Loucy (cell line): Measurements from ENCODE around the gene FAM131A.

Experiments
- H2AFZ ChIP-seq: fragments of 200-600 bp; sonication (generic); 2 replicates; pipeline ENCODE4 v1.6.0; 2016; ENCODE audit warnings: antibody characterized with exemption, mild to moderate bottlenecking, low read length, moderate library complexity
- H3F3A ChIP-seq: fragments of 200-600 bp; 2 replicates; pipeline ENCODE4 v1.6.0; 2016; ENCODE audit warnings: antibody characterized with exemption, low read depth, mild to moderate bottlenecking
- H3K27me3 ChIP-seq: fragments of 200-600 bp; sonication (generic); 2 replicates; pipeline ENCODE4 v1.6.1; 2014; ENCODE audit warnings: low read length, mild to moderate bottlenecking; ENCODE audit not compliant: insufficient read depth, poor library complexity, severe bottlenecking
- H3K36me3 ChIP-seq: fragments of 200-600 bp; sonication (generic); 2 replicates; pipeline ENCODE4 v1.6.1; 2016; ENCODE audit warnings: low read length; ENCODE audit not compliant: insufficient read depth
- H3K4me1 ChIP-seq: fragments of 200-600 bp; sonication (generic); 2 replicates; pipeline ENCODE4 v1.5.1; 2014; ENCODE audit warnings: low read length, mild to moderate bottlenecking; ENCODE audit not compliant: insufficient read depth, poor library complexity, severe bottlenecking
- H3K4me2 ChIP-seq: fragments of 200-600 bp; sonication (generic); 2 replicates; pipeline ENCODE4 v1.6.0; 2014; ENCODE audit warnings: antibody characterized with exemption, low read length, low read depth, mild to moderate bottlenecking; ENCODE audit not compliant: poor library complexity, severe bottlenecking
- H3K4me3 ChIP-seq: fragments of 200-600 bp; sonication (generic); 2 replicates; pipeline ENCODE4 v1.5.1; 2014; ENCODE audit warnings: low read length, mild to moderate bottlenecking, mixed read lengths; ENCODE audit not compliant: poor library complexity, severe bottlenecking
- H3K79me2 ChIP-seq: fragments of 200-600 bp; sonication (generic); 2 replicates; pipeline ENCODE4 v1.6.1; 2014; ENCODE audit warnings: low read length; ENCODE audit not compliant: insufficient read depth
- H3K9ac ChIP-seq: fragments of 200-600 bp; sonication (generic); 2 replicates; pipeline ENCODE4 v1.6.0; 2014; ENCODE audit warnings: mild to moderate bottlenecking, low read depth, low read length, moderate library complexity; ENCODE audit not compliant: poor library complexity, severe bottlenecking
- H3K9me2 ChIP-seq: fragments of 200-600 bp; sonication (generic); replicated peaks from 2 replicates; pipeline ENCODE4 v1.6.1; 2016; ENCODE audit warnings: low read depth, low read length, mixed read lengths
- H3K9me3 ChIP-seq: fragments of 200-600 bp; sonication (generic); 2 replicates; pipeline ENCODE4 v1.6.1; 2014; ENCODE audit warnings: mild to moderate bottlenecking, antibody characterized with exemption, low read length, low read depth; ENCODE audit not compliant: insufficient read depth
- H4K20me1 ChIP-seq: fragments of 200-600 bp; sonication (generic); 2 replicates; pipeline ENCODE4 v1.6.0; 2014; ENCODE audit warnings: antibody characterized with exemption, low read length, mild to moderate bottlenecking; ENCODE audit not compliant: insufficient read depth, poor library complexity, severe bottlenecking
- EZH2phosphoT487 ChIP-seq: fragments of 200-600 bp; IDR thresholded peaks from 2 replicates; pipeline ENCODE4 v1.6.1; 2018; ENCODE audit warnings: antibody characterized with exemption, mild to moderate bottlenecking, moderate library complexity, borderline replicate concordance
- TF ChIP-seq, protein P1 (sequence below): fragments of 200-600 bp; sonication (generic); conservative IDR thresholded peaks from 2 replicates; pipeline ENCODE4 v1.5.1; 2014; ENCODE audit warnings: mild to moderate bottlenecking, antibody characterized with exemption, low read length

FAM131A gene

DNA sequence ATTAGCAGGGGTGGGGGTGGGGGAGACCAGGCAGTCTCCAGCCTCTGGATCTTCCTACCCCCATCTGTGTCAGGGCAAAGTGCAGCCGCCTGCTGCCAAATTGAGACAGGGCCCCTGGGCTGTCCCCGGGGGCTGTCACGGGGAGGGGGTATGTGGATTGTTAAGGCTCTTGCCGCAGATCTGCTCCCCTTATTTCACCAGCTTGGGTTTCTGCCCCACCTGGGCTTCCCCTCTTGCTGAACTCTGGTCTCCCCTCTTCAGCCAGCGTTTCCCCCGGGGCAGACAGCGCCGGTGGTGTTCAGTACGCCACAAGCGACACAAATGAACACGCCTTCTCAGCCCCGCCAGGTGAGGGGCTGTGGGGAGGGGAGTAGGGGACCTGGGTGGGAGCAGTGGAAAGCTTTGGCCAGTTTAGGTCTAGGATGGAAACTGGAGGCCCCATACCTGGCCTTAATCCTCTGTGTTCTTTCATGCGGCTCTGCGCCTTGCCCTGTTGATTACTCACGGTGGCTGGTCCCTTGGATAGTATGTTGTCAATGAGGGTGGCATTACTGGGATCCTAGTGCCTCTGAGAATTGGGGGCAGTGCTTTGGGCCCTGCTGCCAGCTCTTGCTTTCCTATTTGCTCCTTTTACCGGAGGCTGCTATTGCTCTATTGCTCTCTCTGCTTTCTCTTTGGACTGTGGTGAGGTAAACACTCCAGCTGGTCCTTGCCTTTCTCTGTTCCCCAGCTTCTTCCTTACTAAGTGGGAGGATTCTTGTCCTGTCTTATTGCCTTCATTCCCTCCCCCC, 21.3 kb upstream of the FAM131A start:
- TF ChIP-seq EZH2phosphoT487, result no peak
- TF ChIP-seq, protein P1, sequence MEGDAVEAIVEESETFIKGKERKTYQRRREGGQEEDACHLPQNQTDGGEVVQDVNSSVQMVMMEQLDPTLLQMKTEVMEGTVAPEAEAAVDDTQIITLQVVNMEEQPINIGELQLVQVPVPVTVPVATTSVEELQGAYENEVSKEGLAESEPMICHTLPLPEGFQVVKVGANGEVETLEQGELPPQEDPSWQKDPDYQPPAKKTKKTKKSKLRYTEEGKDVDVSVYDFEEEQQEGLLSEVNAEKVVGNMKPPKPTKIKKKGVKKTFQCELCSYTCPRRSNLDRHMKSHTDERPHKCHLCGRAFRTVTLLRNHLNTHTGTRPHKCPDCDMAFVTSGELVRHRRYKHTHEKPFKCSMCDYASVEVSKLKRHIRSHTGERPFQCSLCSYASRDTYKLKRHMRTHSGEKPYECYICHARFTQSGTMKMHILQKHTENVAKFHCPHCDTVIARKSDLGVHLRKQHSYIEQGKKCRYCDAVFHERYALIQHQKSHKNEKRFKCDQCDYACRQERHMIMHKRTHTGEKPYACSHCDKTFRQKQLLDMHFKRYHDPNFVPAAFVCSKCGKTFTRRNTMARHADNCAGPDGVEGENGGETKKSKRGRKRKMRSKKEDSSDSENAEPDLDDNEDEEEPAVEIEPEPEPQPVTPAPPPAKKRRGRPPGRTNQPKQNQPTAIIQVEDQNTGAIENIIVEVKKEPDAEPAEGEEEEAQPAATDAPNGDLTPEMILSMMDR, result no peak
- peaks cover 63% of the 10 kb centered on the region for H4K20me1 ChIP-seq
- H3K4me2 ChIP-seq, result peak overlapping the region; percentile 99
- H3K79me2 ChIP-seq, result peaks cover 66% of the 10 kb centered on the region
- no peaks in the 10 kb centered on the region for H3K9me3 ChIP-seq
- no peaks in the 10 kb centered on the region for H3K9me2 ChIP-seq
- no peaks in the 10 kb centered on the region for H3K27me3 ChIP-seq
- H3K9ac ChIP-seq, result peak overlapping the region; percentile 98
- H3K4me3 ChIP-seq, result peak overlapping the region; percentile 100
- peaks cover 33% of the 10 kb centered on the region; the same call in 1 of the 2 replicates for H3K36me3 ChIP-seq
- no peaks in the 10 kb centered on the region for H3F3A ChIP-seq
- H2AFZ ChIP-seq, result no peak overlapping the region
- H3K4me1 ChIP-seq, result peaks cover 29% of the 10 kb centered on the region

DNA sequence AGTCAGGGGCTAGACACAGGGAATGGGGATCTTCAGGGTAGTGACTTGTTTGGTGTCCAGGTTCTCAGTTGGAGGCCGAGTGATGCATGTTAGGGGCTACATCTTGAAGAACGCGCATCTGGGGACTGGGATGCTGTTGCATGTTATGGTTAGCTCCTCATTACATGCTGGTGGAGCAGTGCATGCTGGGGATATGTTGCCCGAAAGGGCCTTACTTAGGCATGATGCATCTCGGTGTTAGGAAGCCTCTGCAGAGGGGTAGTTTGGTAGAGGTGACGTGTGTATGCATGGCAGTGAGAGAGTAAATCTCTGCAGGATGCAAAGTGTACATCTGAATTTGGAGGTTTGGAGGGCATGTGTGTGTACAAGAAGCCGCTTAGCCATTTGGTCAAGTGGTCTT, 20.6 kb upstream of the FAM131A start:
- Histone ChIP-seq H3K79me2 (peaks cover 73% of the 10 kb centered on the region), H3K4me2 (peak overlapping the region; percentile 99), H3K36me3 (peaks cover 40% of the 10 kb centered on the region; the same call in 1 of the 2 replicates), H3K27me3 (no peaks in the 10 kb centered on the region), H4K20me1 (peaks cover 70% of the 10 kb centered on the region), H3K9ac (peak overlapping the region; percentile 98), H3K4me3 (peak overlapping the region; percentile 100), H3K4me1 (peaks cover 29% of the 10 kb centered on the region), H3F3A (no peaks in the 10 kb centered on the region), H2AFZ (no peak overlapping the region), H3K9me3 (no peaks in the 10 kb centered on the region), H3K9me2 (no peaks in the 10 kb centered on the region)
- no peak for TF ChIP-seq EZH2phosphoT487
- TF ChIP-seq, protein P1, result no peak

DNA sequence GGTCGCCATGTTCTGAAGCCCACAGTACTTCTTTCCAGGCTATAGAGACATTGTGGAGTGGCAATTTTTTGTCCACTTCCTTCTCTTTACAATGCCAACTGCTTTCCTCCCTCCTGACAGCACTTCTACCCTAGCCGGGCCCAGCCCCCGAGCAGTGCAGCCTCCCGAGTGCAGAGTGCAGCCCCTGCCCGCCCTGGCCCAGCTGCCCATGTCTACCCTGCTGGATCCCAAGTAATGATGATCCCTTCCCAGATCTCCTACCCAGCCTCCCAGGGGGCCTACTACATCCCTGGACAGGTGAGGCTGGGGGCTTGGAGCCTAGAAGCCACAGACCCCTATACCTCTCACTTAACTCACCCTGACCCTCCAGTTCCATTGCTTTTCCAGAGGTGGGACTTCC, 20.2 kb upstream of the FAM131A start:
- Histone ChIP-seq H3K9ac (peak overlapping the region; percentile 98), H3K79me2 (peaks cover 76% of the 10 kb centered on the region), H3K9me3 (no peaks in the 10 kb centered on the region), H3K9me2 (no peaks in the 10 kb centered on the region), H3K4me3 (peak overlapping the region; percentile 100), H3K4me2 (peak overlapping the region; percentile 99), H3K36me3 (peaks cover 44% of the 10 kb centered on the region), H3F3A (no peaks in the 10 kb centered on the region), H2AFZ (no peak overlapping the region), H3K27me3 (no peaks in the 10 kb centered on the region), H4K20me1 (peaks cover 74% of the 10 kb centered on the region), H3K4me1 (peaks cover 29% of the 10 kb centered on the region)
- no peak for TF ChIP-seq EZH2phosphoT487
- TF ChIP-seq, protein P1, result no peak
